B cell (primary cell): Measurements from ENCODE around the gene SDK2. TPM values are rescaled to one million over a fixed set of nuclear protein-coding genes. Genes with fewer than 3 reads are reported as not detected.

ENCODE experiments used
- ATAC-seq: fragments of 200-7000 bp; cut with Tn5 transposase; one replicate; pipeline ENCODE4 v1.10.0; 2021; ENCODE audit warnings: low read depth, mild to moderate bottlenecking, moderate number of reproducible peaks, moderate library complexity
- CTCF ChIA-PET: fragments of 350-600 bp; sonication (Branson Sonifier 250); formaldehyde crosslinking; loops from one replicate; lab custom pipeline; 2021; ENCODE audit warnings: antibody characterized with exemption, inconsistent platforms; lab: Charles Lee
- POLR2A ChIA-PET: fragments of 350-600 bp; sonication (Branson Sonifier 250); formaldehyde crosslinking; loops from one replicate; lab custom pipeline; 2021; ENCODE audit warnings: antibody characterized with exemption; lab: Charles Lee
- DNase-seq: peaks from one replicate; pipeline ENCODE4 v3.0.0; 2013
- H2AFZ ChIP-seq: 2 replicates; pipeline ENCODE4 v1.6.1; 2012; ENCODE audit warnings: mild to moderate bottlenecking, low read depth, low read length; ENCODE audit not compliant: insufficient read depth, poor library complexity, severe bottlenecking
- H3K27ac ChIP-seq, 2 donors: 1 replicate in 1 of 2; 2 replicates in 1 of 2; pipeline ENCODE4 v1.5.1; 2012 to 2013; ENCODE audit warnings: low read length in 2 of 2, mild to moderate bottlenecking in 2 of 2, moderate library complexity in 1 of 2
- H3K27me3 ChIP-seq, 4 experiments: fragments of 200-600 bp in 1 of 4; sonication (generic) in 1 of 4; replicated peaks in 1 of 4; 1 replicate in 2 of 4; 2 replicates in 2 of 4; pipeline versions ENCODE4 v1.6.1 to v1.7.0; 2013 to 2016; ENCODE audit warnings: low read length in 3 of 4, mild to moderate bottlenecking in 2 of 4, mixed read lengths in 1 of 4, moderate library complexity in 1 of 4; ENCODE audit not compliant: insufficient read depth in 4 of 4, control insufficient read depth in 3 of 4; ENCODE audit errors: control extremely low read depth in 1 of 4
- H3K36me3 ChIP-seq, 2 experiments: replicated peaks in 1 of 2; 1 replicate in 1 of 2; 2 replicates in 1 of 2; pipeline versions ENCODE4 v1.6.1 to v1.7.1; 2013; ENCODE audit warnings: low read length in 1 of 2; ENCODE audit not compliant: insufficient read depth in 2 of 2, control insufficient read depth in 1 of 2; ENCODE audit errors: control extremely low read depth in 1 of 2, extremely low read depth in 1 of 2
- H3K4me1 ChIP-seq, 2 donors: fragments of 200-600 bp in 1 of 2; sonication (generic) in 1 of 2; 1 replicate in 1 of 2; 2 replicates in 1 of 2; pipeline versions ENCODE4 v1.5.1 to v1.6.1; 2013 to 2017; ENCODE audit warnings: low read length in 2 of 2; ENCODE audit not compliant: control insufficient read depth in 2 of 2, insufficient read depth in 2 of 2
- H3K4me2 ChIP-seq: replicated peaks from 2 replicates; pipeline ENCODE3; 2012; ENCODE audit warnings: mild to moderate bottlenecking, low read depth, low read length; ENCODE audit not compliant: poor library complexity, severe bottlenecking
- H3K4me3 ChIP-seq, 5 experiments: fragments of 200-600 bp in 1 of 5; sonication (generic) in 1 of 5; 1 replicate in 3 of 5; 2 replicates in 2 of 5; pipeline versions ENCODE4 v1.5.1 to v1.7.0; 2011 to 2016; ENCODE audit warnings: low read length in 4 of 5, mild to moderate bottlenecking in 4 of 5, low read depth in 2 of 5, control low read depth in 1 of 5, moderate library complexity in 1 of 5; ENCODE audit not compliant: insufficient read depth in 1 of 5; ENCODE audit errors: control extremely low read depth in 1 of 5, extremely low read depth in 1 of 5
- H3K79me2 ChIP-seq: fragments of 200-600 bp; sonication (generic); one replicate; pipeline ENCODE4 v1.6.0; 2016; ENCODE audit warnings: low read length; ENCODE audit not compliant: control insufficient read depth, insufficient read depth
- H3K9ac ChIP-seq: fragments of 200-600 bp; sonication (generic); 2 replicates; pipeline ENCODE4 v1.6.1; 2017; ENCODE audit warnings: mild to moderate bottlenecking, low read length, moderate library complexity
- H3K9me3 ChIP-seq, 3 donors: one replicate each; pipeline versions ENCODE4 v1.6.1 to v1.7.1; 2013; ENCODE audit warnings: low read length in 2 of 3; ENCODE audit not compliant: control insufficient read depth in 2 of 3, insufficient read depth in 1 of 3; ENCODE audit errors: control extremely low read depth in 1 of 3
- H4K20me1 ChIP-seq: 2 replicates; pipeline ENCODE4 v1.6.0; 2012; ENCODE audit warnings: mild to moderate bottlenecking, low read length; ENCODE audit not compliant: insufficient read depth, control insufficient read depth, poor library complexity, severe bottlenecking
- H3K27ac Mint-ChIP-seq: one replicate; pipeline ENCODE4 v1.8.0; 2021; ENCODE audit warnings: mixed read lengths
- H3K27me3 Mint-ChIP-seq: one replicate; pipeline ENCODE4 v1.8.0; 2021; ENCODE audit warnings: mixed read lengths
- H3K4me1 Mint-ChIP-seq: one replicate; pipeline ENCODE4 v1.8.0; 2021; ENCODE audit warnings: mixed read lengths
- H3K4me3 Mint-ChIP-seq: one replicate; pipeline ENCODE4 v1.8.0; 2021; ENCODE audit warnings: mixed read lengths
- H3K9me3 Mint-ChIP-seq: one replicate; pipeline ENCODE4 v1.8.0; 2022; ENCODE audit warnings: mixed read lengths; ENCODE audit not compliant: insufficient read depth
- EZH2 ChIP-seq: IDR thresholded peaks from 2 replicates; pipeline ENCODE4 v1.6.1; 2012; ENCODE audit warnings: borderline replicate concordance, low read depth, mild to moderate bottlenecking, moderate library complexity, low read length; ENCODE audit not compliant: insufficient read depth, poor library complexity, severe bottlenecking
- WGBS: methylation state at CpG from one replicate; pipeline ENCODE4 v1.1.5; 2013; ENCODE audit warnings: missing lambda C conversion rate; ENCODE audit not compliant: insufficient coverage; 5-methylcytosine and 5-hydroxymethylcytosine counted together
- intact Hi-C: fragments of 100-400 bp; cut with micrococcal nuclease; formaldehyde crosslinking; loops from one replicate; pipeline ENCODE4 v1.10.0; 2022
- polyA plus RNA-seq: library from polyadenylated mRNA; depleted of rRNA; stranded (reverse); fragments of >200 nt; gene quantifications from 2 replicates; pipeline ENCODE4 v1.2.3, GENCODE V29; 2012
- total RNA-seq, 2 donors: library from RNA; stranded (reverse); fragments of 120-200 nt in 1 of 2; gene quantifications; 1 replicate in 1 of 2; 2 replicates in 1 of 2; pipeline versions ENCODE4 v1.2.3 to v1.2.4, GENCODE V29; 2013 to 2022
- TF ChIP-seq, protein P1 (sequence below): fragments of 200-600 bp; IDR thresholded peaks from one replicate; pipeline ENCODE4 v1.8.0; 2022; ENCODE audit warnings: antibody characterized with exemption, mild to moderate bottlenecking

SDK2 gene
- total and polyA plus RNA-seq, 2 donors (not counting 1 experiment from before 2014, with no cell fraction given), result 3.2 to 13.0 TPM

DNA sequence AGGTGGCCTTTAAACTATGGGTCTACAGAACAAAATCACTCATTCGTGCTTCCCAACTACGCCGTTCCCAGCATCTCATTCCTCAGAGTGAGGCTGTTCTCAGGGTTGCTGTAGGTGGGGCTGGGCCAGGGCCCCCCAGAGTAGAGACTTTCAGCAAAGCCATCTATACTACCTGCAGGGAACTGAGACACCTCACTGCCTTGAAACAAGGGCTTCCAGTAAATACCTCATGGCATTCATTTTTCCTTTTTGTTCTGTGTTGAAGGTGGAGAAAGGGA lies 4.2 kb upstream of the SDK2 start:
- CTCF ChIA-PET, result interaction anchor here (4.7 to 5.1 kb wide), 2 partner anchors 64 to 82 kb away, joined by 38 to 55 read pairs; no protein-coding TSS in a partner anchor

DNA sequence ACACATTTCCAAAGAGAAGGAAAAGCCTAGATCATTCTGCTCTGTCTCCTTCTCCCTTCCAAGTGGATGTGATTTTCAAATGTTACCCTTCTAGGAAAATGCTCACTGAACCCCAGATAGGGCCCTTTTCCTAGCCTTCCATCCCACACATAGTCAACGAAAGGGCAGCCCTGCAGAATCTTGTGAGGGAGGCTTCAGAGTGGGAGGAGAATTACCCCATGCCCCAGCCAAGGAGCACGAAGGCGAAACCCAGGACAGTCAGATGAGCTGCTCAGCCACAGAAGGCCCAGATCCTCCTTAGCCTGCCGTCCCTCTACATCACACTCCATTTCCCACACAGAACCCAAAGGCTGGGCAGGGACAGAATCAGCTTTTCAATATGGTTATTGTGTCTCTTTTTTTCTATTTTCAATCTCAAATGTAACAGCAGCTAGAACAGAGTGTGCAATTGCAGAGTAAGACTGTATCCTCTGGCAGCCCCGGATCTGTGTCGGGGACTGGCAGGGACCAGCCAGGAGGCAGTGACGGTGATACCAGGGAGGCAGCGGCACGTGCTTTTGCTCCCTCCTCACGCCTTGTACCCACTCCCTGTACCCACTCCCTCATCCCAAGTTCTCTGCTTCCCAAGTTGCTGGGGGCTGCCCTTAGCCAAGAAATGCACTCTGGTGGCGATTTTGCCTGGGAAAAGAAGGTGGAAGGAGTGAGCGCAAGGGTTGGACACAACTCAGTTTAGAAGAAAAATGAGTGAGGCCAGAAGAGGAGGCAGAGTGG lies 3.7 kb upstream of the SDK2 start:
- ChIA-PET CTCF (interaction anchor here (2.5 to 5.1 kb wide), 4 partner anchors 63 to 218 kb away, joined by 18 to 58 read pairs (median 46); no protein-coding TSS in a partner anchor), POLR2A (no interaction called here)
- Mint-ChIP-seq H3K4me3 (no peak overlapping the region), H3K9me3 (no peaks in the 10 kb centered on the region), H3K27me3 (peaks cover 4% of the 10 kb centered on the region), H3K27ac (no peak overlapping the region), H3K4me1 (peaks cover 8% of the 10 kb centered on the region)
- Histone ChIP-seq H3K27ac (no peak overlapping the region), H3K36me3 (no peaks in the 10 kb centered on the region), H3K9me3 (peaks cover 0 to 6% (median 0%) of the 10 kb centered on the region in 3 donors), H3K79me2 (peaks cover 7% of the 10 kb centered on the region), H4K20me1 (no peaks in the 10 kb centered on the region), H3K4me3 (no peak overlapping the region), H3K4me2 (no peak overlapping the region), H3K9ac (no peak overlapping the region), H3K4me1 (peaks cover 0 to 14% of the 10 kb centered on the region in 2 donors), H2AFZ (no peak overlapping the region), H3K27me3 (peaks cover 0 to 16% (median 0%) of the 10 kb centered on the region in 4 experiments)
- intact Hi-C loops, result no loop called here
- ATAC-seq (no peak), DNase-seq (no peak)
- 93% methylated on average over 8 of the region's 12 CpGs for WGBS
- no peak for TF ChIP-seq EZH2
- TF ChIP-seq, protein P1, sequence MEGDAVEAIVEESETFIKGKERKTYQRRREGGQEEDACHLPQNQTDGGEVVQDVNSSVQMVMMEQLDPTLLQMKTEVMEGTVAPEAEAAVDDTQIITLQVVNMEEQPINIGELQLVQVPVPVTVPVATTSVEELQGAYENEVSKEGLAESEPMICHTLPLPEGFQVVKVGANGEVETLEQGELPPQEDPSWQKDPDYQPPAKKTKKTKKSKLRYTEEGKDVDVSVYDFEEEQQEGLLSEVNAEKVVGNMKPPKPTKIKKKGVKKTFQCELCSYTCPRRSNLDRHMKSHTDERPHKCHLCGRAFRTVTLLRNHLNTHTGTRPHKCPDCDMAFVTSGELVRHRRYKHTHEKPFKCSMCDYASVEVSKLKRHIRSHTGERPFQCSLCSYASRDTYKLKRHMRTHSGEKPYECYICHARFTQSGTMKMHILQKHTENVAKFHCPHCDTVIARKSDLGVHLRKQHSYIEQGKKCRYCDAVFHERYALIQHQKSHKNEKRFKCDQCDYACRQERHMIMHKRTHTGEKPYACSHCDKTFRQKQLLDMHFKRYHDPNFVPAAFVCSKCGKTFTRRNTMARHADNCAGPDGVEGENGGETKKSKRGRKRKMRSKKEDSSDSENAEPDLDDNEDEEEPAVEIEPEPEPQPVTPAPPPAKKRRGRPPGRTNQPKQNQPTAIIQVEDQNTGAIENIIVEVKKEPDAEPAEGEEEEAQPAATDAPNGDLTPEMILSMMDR, result no peak

More for the DNA sequence above, 4.2 kb upstream of the SDK2 start:
- Mint-ChIP-seq H3K9me3 (peaks cover 1% of the 10 kb centered on the region), H3K4me1 (peaks cover 6% of the 10 kb centered on the region), H3K27me3 (peaks cover 4% of the 10 kb centered on the region), H3K27ac (no peak overlapping the region), H3K4me3 (no peak overlapping the region)
- Histone ChIP-seq H3K27ac (no peak overlapping the region), H3K79me2 (peaks cover 2% of the 10 kb centered on the region), H3K4me1 (peaks cover 0 to 12% of the 10 kb centered on the region in 2 donors), H3K9ac (no peak overlapping the region), H4K20me1 (no peaks in the 10 kb centered on the region), H3K27me3 (peaks cover 0 to 13% (median 0%) of the 10 kb centered on the region in 4 experiments), H3K4me3 (no peak overlapping the region), H3K36me3 (no peaks in the 10 kb centered on the region), H3K4me2 (no peak overlapping the region), H2AFZ (no peak overlapping the region), H3K9me3 (peaks cover 0 to 11% (median 3%) of the 10 kb centered on the region in 3 donors)
- DNase-seq, result no peak
- POLR2A ChIA-PET, result no interaction called here
- intact Hi-C loops, result no loop called here
- 100% methylated on average over 1 of the region's 3 CpGs for WGBS
- no peak for ATAC-seq
- TF ChIP-seq EZH2, result no peak
- TF ChIP-seq, protein P1, result no peak
